ENCODE data around the gene FBXO47.

Gene FBXO47, protein sequence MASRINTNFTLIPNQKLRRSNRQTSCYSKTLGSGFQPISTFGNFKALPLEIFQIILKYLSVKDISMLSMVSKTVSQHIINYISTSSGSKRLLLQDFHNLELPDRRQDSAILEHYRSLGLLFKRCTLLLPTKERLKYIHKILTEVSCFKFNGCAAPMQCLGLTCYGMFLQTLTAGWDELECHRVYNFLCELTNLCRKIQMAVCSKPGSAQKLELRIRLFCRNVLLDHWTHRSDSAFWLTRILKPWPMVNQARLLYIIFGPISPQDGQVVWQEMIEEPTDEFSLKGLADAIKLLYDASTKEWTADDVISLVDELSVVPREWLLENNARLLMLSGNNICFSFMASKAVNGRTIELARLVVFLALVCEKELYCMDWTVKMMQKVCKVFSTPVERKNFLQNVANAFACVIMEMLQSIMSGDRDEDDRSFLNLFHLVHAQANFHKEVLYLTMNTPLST

DNA sequence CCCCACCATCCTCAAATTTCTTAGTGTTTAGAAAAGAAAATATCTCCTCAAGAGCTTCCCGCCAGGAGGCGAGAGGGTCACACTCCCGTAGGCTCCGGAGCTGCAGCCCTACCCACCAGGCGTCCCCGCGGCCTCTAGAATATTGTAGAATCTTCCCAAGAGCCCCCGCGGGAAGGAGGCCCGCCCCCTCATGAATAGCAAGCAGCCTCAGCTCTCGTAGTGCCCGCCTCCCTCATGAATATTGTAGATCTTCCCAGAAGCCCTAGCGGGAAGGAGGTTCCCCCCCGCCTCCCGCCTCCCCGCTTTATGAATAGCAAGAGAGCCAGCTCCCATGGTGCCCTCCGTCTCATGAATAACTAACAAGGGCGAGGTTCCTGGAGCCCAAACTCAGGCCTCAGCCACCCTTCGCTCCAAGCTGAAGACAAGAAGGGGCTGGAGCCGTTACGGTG, at the start of gene FBXO47:
Gene FBXO47 (minus strand): TSS at position 114 of the 449 bp plus-strand sequence. CDS start 4,378 bp downstream, outside the sequence.
- peak; percentile 18 for DNase-seq

DNA sequence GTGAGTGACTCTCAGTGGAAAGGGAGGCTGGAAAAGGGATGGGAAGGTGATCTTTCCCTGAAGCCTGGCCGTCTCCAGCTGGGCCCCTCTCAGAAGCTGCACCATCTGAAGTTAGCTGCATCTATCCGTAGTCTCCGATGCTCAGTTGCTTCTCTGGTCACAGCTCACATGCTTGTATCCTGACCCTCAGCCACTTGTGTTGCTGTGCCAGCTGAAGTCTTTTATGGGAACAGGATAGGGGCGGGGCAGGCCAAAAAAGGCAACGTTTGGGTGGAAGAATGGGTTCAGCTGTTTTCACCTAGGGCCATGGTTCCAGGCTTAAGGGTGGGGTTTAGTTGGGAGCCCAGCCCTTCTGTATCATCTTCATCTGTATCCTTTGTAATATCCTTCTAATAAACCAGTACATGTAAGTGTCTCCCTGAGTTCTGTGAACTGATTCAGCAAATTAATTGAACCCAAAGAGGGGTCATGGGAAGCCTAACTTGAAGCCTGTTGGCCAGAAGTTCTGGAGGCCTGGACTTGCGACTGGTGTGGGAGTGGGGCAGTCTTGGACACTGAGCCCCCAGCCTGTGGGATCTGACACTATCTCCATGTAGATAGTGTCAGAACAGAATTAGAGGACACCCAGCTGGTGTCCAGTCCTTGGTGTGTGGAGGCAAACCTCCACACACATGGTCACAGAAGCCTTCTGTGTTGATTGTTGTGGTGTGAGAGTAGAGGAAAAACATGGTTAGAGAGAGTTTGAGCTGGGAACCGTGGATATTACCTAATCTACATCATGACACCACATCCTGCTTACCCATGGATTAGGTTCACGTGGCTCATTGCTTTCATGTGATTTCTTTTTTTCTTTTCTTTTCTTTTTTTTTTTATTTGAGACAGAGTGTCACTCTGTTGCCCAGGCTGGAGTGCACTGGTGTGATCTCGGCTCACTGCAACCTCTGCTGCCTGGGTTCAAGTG, 49.3 kb upstream of the FBXO47 start:
- DNase-seq = no peak

DNA sequence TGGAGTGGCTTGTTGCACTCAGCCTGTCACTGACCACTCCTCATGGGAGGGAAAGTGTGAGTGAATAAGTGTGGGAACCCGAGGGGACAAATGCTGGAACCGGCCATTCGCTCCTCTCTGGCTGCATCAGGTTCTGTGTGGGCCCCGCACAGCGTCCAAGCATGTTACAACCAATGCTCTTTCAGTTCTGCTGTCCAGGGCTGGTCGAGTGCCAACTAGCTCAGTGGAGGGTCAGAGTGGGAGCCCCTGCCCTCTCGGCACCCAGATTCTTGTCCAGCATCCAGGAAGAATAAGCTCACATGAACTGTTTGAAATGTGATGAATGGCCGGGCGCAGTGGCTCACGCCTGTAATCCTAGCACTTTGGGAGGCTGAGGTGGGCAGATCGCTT, 48.3 kb upstream of the FBXO47 start:
- no peak for DNase-seq

DNA sequence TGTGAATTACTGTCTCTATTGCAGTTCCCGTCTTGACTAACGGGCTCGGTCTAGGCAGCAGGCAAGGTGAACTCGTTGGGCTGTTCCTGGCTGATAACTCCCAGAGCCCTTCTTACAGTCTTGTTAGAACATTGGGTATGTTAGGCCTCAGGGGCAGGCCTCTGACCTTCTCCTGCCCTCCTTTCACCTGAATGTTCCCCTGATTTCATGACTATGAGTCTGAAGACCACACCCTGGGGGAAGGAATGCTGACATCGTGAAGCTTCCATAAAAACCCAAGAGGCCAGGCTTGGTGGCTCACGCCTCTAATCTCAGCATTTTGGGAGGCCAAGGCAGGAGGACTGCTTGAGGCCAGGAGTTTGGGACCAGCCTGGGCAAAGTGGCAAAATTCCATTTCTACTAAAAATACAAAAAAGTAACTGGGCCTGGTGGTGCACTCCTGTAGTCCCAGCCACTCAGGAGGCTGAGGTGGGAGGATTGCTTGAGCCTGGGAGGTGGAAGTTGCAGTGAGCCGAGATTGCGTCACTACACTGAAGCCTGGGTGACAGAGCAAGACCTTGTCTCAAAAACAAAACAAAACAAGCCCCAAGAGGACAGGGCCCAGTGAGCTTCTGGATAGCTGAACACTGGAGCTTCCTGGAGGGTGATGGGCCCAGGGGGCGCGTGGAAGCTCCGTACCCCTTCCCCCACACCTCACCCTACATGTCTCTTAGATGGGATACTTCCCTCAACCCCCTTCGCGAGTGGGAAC, 47.8 kb upstream of the FBXO47 start:
- DNase-seq = no peak

DNA sequence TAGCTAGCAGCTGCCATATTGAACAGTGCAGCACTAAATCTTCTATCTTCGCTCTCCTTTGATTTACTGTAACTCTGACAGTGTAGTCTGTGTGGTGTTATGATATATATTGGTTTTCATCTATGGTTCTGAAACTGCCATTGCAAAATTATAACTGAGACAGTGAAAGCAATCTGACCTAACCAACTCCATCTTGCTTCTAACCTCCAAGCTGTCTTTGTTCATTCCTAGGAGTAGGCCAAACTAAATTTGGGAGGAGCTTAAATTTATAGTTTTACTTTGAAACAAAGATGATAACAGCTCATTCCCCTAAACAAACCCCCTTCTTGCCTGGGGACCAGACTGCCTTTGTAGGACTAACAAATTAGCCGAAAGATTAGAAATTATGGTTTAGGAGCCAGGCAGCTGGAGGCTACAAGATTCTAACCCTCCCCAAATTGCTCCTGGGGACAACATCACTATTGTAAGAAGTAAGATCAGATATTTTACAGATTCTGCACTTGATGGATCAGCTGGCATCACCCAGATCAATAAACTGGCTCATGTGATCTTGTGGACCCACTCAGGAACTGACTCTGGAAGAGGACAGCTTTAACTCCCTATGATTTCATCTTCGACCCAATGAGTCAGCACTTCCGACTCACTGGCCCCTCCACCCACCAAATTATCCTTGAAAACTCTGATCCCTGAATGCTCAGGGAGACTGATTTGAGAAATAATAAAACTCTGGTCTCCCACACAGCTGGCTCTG, 47.0 kb upstream of the FBXO47 start:
- DNase-seq = no peak

DNA sequence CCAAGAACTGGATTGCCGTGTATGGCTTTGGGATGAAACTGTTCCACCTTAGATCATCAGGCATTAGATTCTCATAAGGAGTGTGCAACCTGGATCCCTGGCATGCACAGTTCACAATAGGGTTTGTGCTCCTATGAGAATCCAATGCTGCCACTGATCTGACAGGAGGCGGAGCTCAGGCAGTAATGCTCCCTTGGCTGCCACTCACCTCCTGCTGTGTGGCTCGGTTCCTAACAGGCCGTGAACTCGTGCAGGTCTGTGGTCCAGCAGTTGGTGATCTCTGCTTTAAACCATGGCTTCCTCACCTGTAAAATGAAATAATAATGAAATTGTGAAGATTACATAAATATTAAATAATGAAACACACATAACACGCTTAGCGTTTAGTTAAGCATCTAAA, 45.5 kb upstream of the FBXO47 start:
- no peak for DNase-seq

DNA sequence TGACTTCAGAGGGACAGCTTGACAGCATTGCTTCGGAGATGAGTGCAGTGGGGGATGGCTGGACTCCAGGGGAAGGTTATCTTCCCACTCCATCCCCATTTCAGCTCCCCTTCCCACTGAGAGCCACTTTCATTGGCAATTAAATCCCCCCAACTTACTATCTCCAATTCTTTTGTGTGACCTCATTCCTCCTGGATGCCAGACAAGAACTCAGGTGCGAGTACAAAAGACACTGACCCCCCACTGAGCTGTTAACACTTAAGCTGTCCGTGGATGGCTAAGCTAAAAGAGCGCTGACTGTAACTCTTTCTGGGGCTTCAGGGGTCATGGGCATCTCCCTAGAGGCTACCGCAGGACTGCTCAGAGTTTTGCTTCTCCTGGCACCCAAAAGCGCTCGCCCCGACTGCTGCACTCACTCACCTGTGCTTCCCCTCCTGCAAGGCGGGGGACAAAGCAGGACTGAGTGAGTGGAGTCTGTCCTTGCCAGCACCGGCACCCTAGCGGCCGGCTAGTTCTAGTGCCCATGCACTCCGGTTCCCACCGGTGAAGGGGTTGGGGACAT, 44.8 kb upstream of the FBXO47 start:
- DNase-seq = no peak

DNA sequence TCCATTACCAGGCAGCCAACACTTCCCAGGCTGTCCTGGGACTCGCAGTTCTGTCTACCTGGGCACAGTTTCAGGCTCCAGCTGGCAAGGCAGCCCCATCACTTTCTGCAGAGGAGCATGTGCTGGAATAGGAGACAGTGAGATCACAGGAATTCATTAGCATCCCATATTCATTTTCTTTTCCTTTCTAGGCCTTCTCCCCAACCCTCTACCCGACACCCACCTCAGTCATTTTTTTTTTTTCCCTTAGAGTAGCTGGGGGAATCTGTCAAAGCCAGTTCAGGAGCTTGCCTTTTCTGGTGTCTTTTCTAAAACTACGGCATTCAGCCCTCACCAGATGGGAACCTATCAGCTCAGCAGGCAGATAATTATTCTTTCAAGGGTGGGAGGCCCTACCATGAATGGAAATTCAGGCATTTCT, 42.4 kb upstream of the FBXO47 start:
- DNase-seq = no peak

DNA sequence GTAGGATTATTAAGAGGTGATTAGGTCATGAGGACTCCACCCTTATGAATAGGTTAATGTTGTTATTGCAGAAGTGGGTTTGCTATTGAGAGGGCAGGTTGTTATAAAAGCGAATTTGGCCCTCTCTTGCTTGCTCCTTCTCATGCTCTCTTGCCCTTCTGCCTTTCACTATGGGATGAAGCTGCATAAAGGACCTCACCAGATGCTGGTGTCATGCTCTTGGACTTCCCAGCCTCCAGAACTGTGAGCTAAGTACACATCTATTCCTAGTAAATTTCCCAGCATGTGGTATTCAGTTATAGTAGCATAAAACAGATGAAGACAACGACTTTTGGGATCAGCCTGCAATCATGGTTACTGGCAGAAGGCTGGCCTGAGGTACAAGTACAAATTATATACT, 41.4 kb upstream of the FBXO47 start:
- DNase-seq = no peak

DNA sequence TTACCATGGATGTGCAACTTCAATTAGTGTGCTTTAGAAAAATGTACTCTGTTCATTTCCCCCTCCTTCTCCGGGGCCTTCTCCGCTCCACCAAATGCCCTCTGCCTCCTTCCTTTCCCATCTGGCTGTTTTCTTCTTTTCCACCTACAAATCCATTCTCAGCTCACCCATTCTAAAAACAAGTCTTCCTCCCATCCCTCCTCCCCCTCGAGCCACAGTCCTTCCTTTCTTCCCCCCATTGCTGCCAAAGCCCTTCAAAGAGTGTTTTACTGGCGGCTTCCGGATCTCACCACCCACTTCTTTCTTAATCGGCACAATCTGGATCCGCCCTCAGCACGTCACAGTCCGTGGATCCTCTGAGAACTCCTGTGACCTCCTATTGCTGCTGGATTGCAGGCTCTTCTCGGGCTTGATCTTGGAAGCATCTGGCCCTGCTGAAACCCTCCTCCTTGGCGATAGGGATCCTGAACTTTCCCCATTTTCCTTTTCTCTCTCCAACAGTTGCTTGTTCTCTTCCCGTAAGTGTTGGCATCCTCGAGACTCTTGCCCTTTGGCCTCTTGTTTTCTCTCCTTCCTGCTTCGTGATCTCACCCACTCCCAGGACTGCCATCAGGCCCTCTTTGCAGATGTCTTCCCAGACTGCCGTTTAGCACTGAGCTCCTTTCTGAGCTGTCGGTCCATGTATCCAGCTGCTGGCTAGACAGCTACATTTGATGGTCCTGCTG, 36.0 kb upstream of the FBXO47 start:
- DNase-seq = no peak

DNA sequence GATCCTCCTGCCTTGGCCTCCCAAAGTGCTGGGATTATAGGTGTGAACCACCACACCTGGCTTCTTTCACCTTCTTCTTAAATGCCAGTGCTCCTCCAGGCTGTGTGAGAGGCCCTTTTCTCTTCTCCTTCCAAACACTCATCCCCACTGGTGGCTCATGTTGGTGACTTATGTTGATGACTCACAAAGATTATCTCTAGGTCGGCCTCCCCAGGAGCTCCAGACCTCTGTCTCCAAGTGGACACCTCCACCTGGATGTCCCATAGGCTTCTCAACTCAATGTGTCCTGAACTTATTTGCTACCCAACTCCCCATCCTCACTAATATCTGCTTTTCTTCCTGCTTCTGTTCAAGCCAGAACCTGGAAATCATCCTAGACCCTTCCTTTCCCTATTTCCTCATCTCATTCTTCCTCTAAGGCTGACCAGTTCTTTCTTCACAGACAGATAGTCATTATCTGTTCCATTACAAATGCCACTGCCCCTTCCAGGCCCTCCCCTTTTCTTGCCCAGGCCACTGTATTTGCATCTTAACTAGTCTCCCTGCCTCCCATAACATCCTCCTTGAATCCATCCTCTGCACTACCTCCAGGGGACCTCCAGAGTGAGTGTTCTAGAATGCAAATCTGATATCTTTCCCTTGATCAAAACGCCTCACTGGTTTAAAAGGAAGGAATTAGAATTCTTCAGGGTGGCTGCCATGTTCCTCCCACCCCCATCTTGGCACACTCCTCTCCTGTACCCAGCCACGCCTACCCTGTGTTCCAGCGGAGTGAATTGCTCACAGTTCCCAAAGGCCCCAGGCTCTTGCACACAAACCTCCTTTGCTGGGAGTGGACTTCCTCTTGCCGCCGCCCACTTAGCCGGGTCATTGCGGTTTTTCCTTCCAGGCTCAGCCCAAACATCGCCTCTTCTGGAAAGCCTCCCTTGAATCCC, 34.8 kb upstream of the FBXO47 start:
- no peak for DNase-seq

DNA sequence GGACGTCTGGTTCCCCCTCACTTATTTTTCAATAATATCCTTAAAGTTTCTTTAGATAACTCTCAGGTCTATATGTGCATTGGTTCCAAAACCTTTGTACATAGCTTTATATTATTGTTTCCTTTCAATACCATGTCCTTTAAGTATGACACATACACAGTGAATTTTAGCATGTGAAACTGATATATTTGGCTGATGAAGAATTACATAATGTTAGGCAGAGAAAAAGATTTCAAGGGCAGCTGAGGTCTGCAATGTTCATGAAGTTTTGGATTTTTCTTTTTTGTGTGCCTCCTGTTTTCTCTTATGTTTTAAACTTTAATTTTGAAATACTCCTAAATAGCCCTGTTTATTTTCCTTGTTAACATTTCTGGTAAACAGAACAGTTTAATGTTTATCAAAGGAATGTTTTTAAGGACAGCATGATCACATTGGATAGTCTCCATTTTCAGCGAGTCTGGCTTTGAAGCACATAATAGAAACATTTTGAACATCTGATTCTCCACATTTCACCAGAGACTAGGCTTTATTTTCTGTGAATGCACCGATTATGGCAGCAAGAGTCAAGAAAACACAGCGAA, 32.9 kb upstream of the FBXO47 start:
- no peak for DNase-seq

DNA sequence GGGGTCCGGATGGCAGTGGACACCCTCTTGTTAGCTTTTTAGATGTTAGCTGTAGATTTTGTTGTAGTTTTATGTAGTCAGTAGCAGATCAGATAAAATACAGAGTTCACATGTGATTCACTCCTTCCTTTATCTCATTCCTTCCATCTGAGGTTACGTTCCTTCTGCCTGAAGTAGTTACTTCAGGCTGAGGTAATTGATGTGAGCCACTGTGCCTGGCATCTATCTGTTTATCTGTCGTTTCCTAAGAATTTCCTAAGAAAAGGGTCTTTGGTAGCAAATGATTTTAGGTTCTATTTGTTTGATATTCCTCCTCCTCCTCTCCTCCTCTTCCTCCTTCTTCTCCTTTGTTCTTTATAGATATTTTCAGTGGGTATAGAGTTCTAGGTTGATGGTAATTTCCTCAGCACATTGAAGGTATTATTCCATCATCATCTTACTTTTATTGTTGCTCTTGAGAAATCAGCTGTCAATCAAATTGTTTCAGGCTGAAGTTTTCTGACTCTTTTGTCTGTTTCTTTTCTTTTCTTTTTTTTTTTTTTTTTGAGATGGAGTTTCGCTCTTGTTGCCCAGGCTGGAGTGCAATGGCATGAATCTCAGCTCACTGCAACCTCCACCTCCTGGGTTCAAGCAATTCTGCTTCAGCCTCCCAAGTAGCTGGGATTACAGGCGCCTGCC, 29.6 kb upstream of the FBXO47 start:
- DNase-seq = no peak

DNA sequence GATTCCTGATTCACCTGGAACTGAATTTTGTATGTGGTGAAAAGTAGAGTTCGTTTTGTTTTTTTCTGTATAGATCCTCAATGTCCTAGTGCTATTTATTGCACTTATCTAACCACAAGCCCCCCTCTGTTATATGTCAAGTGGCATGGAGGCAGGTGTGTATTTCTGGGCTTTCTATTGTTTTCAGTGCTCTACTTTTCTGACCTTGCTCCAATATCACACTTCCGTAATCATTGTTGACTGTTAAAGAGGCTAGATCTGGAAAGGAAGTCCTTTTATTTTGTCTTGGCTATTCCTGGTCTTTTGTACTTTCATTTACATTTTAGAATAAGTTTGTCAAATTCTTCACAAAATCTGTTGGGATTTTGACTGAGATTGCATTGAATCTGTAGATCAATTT, 26.8 kb upstream of the FBXO47 start:
- peak; percentile 17 for DNase-seq

DNA sequence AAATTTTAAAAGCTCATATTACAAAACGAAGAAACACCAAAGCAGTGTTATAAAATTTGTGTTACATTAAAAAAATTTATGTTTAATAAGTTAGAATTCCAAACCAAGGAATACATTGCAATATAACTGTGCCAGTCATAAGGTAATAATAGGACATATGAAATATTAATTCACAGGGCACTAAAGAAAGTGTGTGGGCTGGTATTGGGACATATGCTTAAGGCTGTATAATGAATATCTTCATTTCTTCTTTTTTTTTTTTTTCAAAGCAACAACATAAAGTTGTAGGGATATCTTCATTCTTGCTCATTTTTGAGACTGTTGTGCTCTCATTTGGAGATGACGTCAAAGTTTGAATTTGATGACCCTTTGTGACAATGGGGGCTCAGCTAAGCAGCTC, 17.5 kb upstream of the FBXO47 start:
- DNase-seq = no peak

DNA sequence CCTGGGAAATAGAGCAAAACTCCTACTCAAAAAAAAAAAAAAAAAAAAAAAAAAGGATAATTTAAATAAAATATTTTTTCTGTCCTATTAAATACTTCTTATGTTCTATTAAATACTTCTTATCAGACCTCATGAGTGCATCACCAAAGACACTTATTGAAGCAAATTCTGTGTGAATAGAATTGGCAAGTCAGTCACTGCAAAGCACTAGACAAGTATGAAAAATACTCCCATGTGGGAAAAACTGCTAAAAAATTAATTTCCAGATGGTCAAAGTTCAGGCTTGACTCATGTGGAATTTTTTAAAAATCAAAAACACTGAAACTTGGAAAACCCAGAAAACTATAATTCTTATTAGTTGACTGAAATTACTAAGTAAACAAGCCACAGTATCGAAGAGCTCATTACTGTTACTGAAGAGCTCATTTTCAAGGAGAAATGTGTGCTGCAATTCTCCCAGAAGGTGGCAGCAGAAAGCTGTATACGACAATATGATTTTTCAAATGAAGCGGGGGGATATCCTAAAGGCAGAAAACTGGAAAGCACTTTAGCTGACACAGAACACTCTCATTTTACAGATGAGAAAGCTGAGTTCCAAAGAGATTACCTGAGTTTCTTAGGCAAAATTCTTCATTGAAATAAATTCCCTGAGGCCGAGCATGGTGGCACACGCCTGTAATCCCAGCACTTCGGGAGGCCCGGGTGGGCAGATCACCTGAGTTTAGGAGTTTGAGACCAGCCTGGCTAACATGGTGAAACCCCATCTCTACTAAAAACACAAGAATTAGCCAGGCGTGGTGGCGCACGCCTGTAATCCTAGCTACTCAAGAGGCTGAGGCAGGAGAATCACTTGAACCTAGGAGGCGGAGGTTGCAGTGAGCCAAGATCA, 15.9 kb upstream of the FBXO47 start:
- peak; percentile 46 for DNase-seq

DNA sequence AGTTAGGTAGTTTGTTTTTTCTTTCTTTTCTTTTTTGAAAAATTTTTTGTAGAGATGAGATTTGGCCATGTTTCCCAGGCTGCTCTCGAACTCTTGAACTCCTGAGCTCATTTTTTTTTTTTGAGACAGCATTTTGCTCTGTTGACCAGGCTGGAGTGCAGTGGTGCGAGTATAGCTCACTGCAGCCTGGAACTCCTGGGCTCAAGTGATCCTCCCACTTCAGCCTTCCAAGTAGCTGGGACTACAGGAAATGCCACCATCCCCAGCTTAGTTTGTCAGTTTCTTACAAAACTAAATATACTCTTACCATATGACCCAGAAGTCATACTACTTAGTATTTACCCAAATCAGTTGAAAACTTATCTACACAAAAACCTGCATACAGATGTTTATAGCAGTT, 14.4 kb upstream of the FBXO47 start:
- DNase-seq = no peak
